ENCODE data around the gene YIPF3. TPM values are rescaled to one million over a fixed set of nuclear protein-coding genes. Genes with fewer than 3 reads are reported as not detected.
A peak's percentile ranks its signal among the peaks of the same experiment; 100 is the strongest.

Gene YIPF3
- total and polyA plus RNA-seq, 9 of the 15 experiments (the other 6 are each of a cell fraction or from before 2014, with no cell fraction given): 27.5 to 75.3 (median 57.6) TPM

DNA sequence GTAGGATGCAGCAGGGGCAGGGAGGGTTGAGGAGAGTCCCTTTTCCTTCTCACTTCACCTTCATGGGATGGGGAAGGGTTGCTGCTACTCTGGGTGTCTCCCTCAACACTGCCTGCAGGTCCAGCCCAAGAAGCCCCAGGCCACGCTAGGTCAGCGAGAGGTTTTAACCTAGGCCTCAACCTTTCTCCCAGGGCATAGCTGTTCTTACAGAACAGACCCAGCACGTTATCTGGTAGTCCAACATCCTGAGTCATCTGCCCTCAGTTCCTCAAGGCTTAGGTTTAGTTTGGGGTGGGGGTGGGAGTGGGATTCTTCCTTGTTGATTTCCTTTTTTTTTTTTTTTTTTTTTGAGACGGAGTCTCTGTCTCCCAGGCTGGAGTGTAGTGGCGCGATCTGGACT, 22.4 kb downstream of the YIPF3 start (continued):
- TF ChIP-seq CEBPB (tag; IDR thresholded peaks at IDR 0.05): no peak
- peak; percentile 60 for TF ChIP-seq JUND (IDR thresholded peaks at IDR 0.05; ENCODE audit: borderline replicate concordance, low read depth, low read length)
- no peak; the same call in 2 of the 3 replicates for TF ChIP-seq JUND (tag; IDR thresholded peaks at IDR 0.05; ENCODE audit: borderline replicate concordance, low read depth, low read length)
- no peak for TF ChIP-seq NUFIP1 (IDR thresholded peaks at IDR 0.05; ENCODE audit: partially characterized antibody)
- TF ChIP-seq MAFG (tag; conservative IDR thresholded peaks at IDR 0.05): 0 out of 2 replicates have a peak, but pooled peaks have one; percentile 9
- no peak for TF ChIP-seq GABPB1 (CRISPR knock-in tag; IDR thresholded peaks at IDR 0.05)
- peak; percentile 77 for TF ChIP-seq DPF2 (IDR thresholded peaks at IDR 0.05)
- TF ChIP-seq STAT5A (IDR thresholded peaks at IDR 0.05; ENCODE audit: borderline replicate concordance, low read length): no peak
- TF ChIP-seq HEY1 (CRISPR knock-in tag; IDR thresholded peaks at IDR 0.05; ENCODE audit: borderline replicate concordance): no peak
- TF ChIP-seq CBFA2T2 (conservative IDR thresholded peaks at IDR 0.05): no peak

DNA sequence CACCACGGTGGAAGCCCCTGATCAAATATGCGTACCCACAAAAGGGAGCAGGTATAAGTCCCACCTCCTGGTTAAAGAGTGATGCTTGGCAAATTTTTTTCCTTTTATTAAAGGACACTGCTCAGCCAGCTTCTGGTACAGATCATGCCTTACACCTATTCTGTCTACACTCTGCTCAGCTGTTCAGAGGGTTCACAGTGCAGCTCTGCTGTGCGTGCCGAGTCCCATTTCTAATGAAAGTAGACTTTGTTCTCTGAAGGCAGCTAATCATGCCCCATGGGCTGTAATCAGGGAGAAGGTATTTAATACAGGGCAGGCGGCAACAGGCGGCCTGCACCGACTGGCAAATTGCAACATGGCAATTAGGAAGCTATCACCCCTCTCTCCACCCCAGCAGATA, 22.9 kb downstream of the YIPF3 start:
- Histone ChIP-seq H3K9ac (ENCODE audit: insufficient read depth in 1 of 2, low read depth in 2 of 2, low read length in 2 of 2) (peak overlapping the region in 1 of 2 experiments; percentile 47; a peak in 1 of 4 replicates), H3K9me3 (replicated peaks; ENCODE audit: control insufficient read depth, insufficient read depth, low read depth, low read length) (no peaks in the 10 kb centered on the region), H3K79me2 (ENCODE audit: control insufficient read depth, insufficient read depth, low read length) (0 out of 3 replicates have a peak, but pooled peaks cover 3% of the 10 kb centered on the region), H3K4me1 (replicated peaks in 1 of 2; ENCODE audit: control insufficient read depth in 2 of 2, insufficient read depth in 2 of 2, low read length in 2 of 2) (peaks cover 16 to 36% of the 10 kb centered on the region in 2 experiments), H4K20me1 (replicated peaks; ENCODE audit: control insufficient read depth, insufficient read depth, low read length) (peaks cover 29% of the 10 kb centered on the region), H3K9me1 (ENCODE audit: control insufficient read depth, insufficient read depth, low read length) (peaks cover 3% of the 10 kb centered on the region), H3K27me3 (ENCODE audit: control insufficient read depth in 2 of 2, insufficient read depth in 2 of 2, low read length in 2 of 2) (no peaks in the 10 kb centered on the region), H3K4me3 (no peak overlapping the region), H3K36me3 (ENCODE audit: control insufficient read depth, insufficient read depth, low read length) (peaks cover 14% of the 10 kb centered on the region; the same call in 1 of the 3 replicates), H3K4me2 (ENCODE audit: insufficient read depth, low read length) (no peak overlapping the region), H3K27ac (ENCODE audit: extremely low read depth, low read depth, low read length) (no peak overlapping the region), H2AFZ (ENCODE audit: low read depth, low read length) (no peak overlapping the region)
- ChIA-PET POLR2A (interaction anchor here (0.6 to 8.5 kb wide), 7 partner anchors 9 to 312 kb away, joined by 3 to 54 read pairs (median 4); partner anchors contain the start of genes CUL9 and LRRC73), CTCF (ENCODE audit: low intra/inter-chr PET ratio) (no interaction called here)
- in situ Hi-C loops (cut with MboI) (loop anchor here (5.0 kb wide), 1 partner anchor 232 kb away; no protein-coding TSS in a partner anchor), intact Hi-C loops (cut with micrococcal nuclease) (no loop called here)
- no peak for DNase-seq (ENCODE audit: extremely low read depth in 1 of 4, low spot score in 3 of 4)
- 76% methylated on average over 7 of the region's 7 CpGs for WGBS (ENCODE audit: insufficient coverage, low coverage, missing lambda C conversion rate)
- ATAC-seq: no peak
- no peak for FAIRE-seq
- BruUV-seq (replicated peaks): no TSS peak
- TF ChIP-seq ZNF445 (CRISPR knock-in tag; IDR thresholded peaks at IDR 0.05; ENCODE audit: low read depth) (no peak), ZC3H8 (IDR thresholded peaks at IDR 0.05) (no peak), RFX1 (IDR thresholded peaks at IDR 0.05) (no peak), NFATC3 (IDR thresholded peaks at IDR 0.05) (no peak), SETDB1 (IDR thresholded peaks at IDR 0.05; ENCODE audit: low read length) (no peak), ASH1L (IDR thresholded peaks at IDR 0.05; ENCODE audit: borderline replicate concordance, low read depth, partially characterized antibody) (no peak), MAFG (tag; conservative IDR thresholded peaks at IDR 0.05) (no peak), NCOA2 (IDR thresholded peaks at IDR 0.05; ENCODE audit: partially characterized antibody in 2 of 2) (no peak), IFI16 (CRISPR knock-in tag; IDR thresholded peaks at IDR 0.05) (no peak), ZNF124 (CRISPR knock-in tag; IDR thresholded peaks at IDR 0.05) (no peak)
- TF ChIP-seq, protein P1, sequence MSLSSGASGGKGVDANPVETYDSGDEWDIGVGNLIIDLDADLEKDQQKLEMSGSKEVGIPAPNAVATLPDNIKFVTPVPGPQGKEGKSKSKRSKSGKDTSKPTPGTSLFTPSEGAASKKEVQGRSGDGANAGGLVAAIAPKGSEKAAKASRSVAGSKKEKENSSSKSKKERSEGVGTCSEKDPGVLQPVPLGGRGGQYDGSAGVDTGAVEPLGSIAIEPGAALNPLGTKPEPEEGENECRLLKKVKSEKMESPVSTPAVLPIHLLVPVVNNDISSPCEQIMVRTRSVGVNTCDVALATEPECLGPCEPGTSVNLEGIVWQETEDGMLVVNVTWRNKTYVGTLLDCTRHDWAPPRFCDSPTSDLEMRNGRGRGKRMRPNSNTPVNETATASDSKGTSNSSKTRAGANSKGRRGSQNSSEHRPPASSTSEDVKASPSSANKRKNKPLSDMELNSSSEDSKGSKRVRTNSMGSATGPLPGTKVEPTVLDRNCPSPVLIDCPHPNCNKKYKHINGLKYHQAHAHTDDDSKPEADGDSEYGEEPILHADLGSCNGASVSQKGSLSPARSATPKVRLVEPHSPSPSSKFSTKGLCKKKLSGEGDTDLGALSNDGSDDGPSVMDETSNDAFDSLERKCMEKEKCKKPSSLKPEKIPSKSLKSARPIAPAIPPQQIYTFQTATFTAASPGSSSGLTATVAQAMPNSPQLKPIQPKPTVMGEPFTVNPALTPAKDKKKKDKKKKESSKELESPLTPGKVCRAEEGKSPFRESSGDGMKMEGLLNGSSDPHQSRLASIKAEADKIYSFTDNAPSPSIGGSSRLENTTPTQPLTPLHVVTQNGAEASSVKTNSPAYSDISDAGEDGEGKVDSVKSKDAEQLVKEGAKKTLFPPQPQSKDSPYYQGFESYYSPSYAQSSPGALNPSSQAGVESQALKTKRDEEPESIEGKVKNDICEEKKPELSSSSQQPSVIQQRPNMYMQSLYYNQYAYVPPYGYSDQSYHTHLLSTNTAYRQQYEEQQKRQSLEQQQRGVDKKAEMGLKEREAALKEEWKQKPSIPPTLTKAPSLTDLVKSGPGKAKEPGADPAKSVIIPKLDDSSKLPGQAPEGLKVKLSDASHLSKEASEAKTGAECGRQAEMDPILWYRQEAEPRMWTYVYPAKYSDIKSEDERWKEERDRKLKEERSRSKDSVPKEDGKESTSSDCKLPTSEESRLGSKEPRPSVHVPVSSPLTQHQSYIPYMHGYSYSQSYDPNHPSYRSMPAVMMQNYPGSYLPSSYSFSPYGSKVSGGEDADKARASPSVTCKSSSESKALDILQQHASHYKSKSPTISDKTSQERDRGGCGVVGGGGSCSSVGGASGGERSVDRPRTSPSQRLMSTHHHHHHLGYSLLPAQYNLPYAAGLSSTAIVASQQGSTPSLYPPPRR (CRISPR knock-in tag; IDR thresholded peaks at IDR 0.05; ENCODE audit: borderline replicate concordance): no peak
